Heart right ventricle (tissue), 16 donors: Measurements from ENCODE around the gene PHKG1. TPM values are rescaled to one million over a fixed set of nuclear protein-coding genes. Genes with fewer than 3 reads are reported as not detected.
A peak's percentile ranks its signal among the peaks of the same experiment; 100 is the strongest.
"Not testable (repeated sequence)": the region's sequence is repeated elsewhere in the genome, so short reads cannot be mapped to it uniquely, and the experiment has no call there.

Experiments used
- ATAC-seq, 8 donors: fragments of 200-7000 bp; cut with Tn5 transposase; one replicate each; pipeline ENCODE4 v1.9.1; 2020; ENCODE audit warnings: mild to moderate bottlenecking in 8 of 8, moderate library complexity in 8 of 8, moderate number of reproducible peaks in 1 of 8
- DNase-seq, 2 donors: peaks; one replicate each; pipeline ENCODE4 v3.0.0-alpha.2; 2020
- H3K27ac ChIP-seq, 10 donors: fragments of 200-600 bp; sonication (generic) in 2 of 10; one replicate each; pipeline versions ENCODE4 v1.5.0 to v1.8.0; 2020 to 2022; ENCODE audit warnings: mild to moderate bottlenecking in 3 of 10
- H3K27me3 ChIP-seq, 7 donors: fragments of 200-600 bp; one replicate each; pipeline ENCODE4 v1.8.0; 2021 to 2022; ENCODE audit warnings: mild to moderate bottlenecking in 2 of 7
- H3K36me3 ChIP-seq, 9 donors: fragments of 200-600 bp; sonication (generic) in 1 of 9; one replicate each; pipeline versions ENCODE4 v1.5.0 to v1.8.0; 2020 to 2022; ENCODE audit warnings: mild to moderate bottlenecking in 2 of 9
- H3K4me1 ChIP-seq, 9 donors: fragments of 200-600 bp; sonication (generic) in 1 of 9; one replicate each; pipeline versions ENCODE4 v1.5.0 to v1.8.0; 2020 to 2022; ENCODE audit warnings: mild to moderate bottlenecking in 4 of 9
- H3K4me3 ChIP-seq, 10 donors: fragments of 200-600 bp; sonication (generic) in 2 of 10; one replicate each; pipeline versions ENCODE4 v1.5.0 to v1.8.0; 2020 to 2022; ENCODE audit warnings: mild to moderate bottlenecking in 7 of 10, moderate library complexity in 2 of 10
- H3K9me3 ChIP-seq, 11 donors: fragments of 200-600 bp in 10 of 11; sonication (generic) in 2 of 11; one replicate each; pipeline versions ENCODE4 v1.5.0 to v1.8.0; 2013 to 2022; ENCODE audit warnings: mild to moderate bottlenecking in 2 of 11, control low read depth in 1 of 11, moderate library complexity in 1 of 11
- CTCF ChIP-seq, 9 donors: fragments of 200-600 bp; sonication (generic) in 2 of 9; IDR thresholded peaks; one replicate each; pipeline versions ENCODE4 v1.5.0 to v1.8.0; 2021 to 2022; ENCODE audit warnings: antibody characterized with exemption in 9 of 9, mild to moderate bottlenecking in 5 of 9, moderate library complexity in 1 of 9
- WGBS, 2 donors: extraction: QIAGEN DNeasy Blood & Tissue Kit; methylation state at CpG; one replicate each; pipeline ENCODE4 v1.1.7; 2013; ENCODE audit warnings: inconsistent platforms in 1 of 2; 5-methylcytosine and 5-hydroxymethylcytosine counted together
- intact Hi-C, 10 donors: fragments of 100-400 bp; cut with DNase I; formaldehyde crosslinking; loops; one replicate each; pipeline versions ENCODE4 v1.11.1 to v1.14.2; 2022
- polyA plus RNA-seq, 2 donors: library from polyadenylated mRNA; stranded (reverse); fragments of 200-250 nt; gene quantifications; one replicate each; pipeline ENCODE4 v1.2.3, GENCODE V29; 2013
- total RNA-seq, 10 donors: library from RNA; stranded (reverse); fragmentation: NEBNext Ultra II Directional in 3 of 10; extraction: Animal tissue kit (Norgen Biotek cat#: 25700) in 3 of 10; gene quantifications; one replicate each; pipeline versions ENCODE4 v1.2.1 to v1.2.4, GENCODE V29; 2021 to 2023
- donor health status: Arrhythmogenic right ventricular cardiomyopathy.
- donor health status: ischemic (EF 13 %, LVEDD 7.1; RV severe dilation, severe dysfunction).
- donor health status: healthy with polysubstance abuse.
- donor health status: DM: no; HTN: yes; CAD: no.
- donor health status: DM: no; HTN: no; CAD: no.
- donor health status: ischemic (EF 25% LVEDD 6.9; RV normal size, moderate dysfunction).
- donor health status: ischemic (EF 25% LVEDD 5.7; RV mildly dilated, moderate dysfunction).
- donor health status: healthy.
- donor health status: DM: yes; HTN: yes; CAD: no.
- donor health status: Ischemic cardiomyopathy.
- donor health status: ischemic (EF 35%, LVEDD 5.7; RV mildly dilated, moderate dysfunction).
- donor health status: nonischemic (EF 11% LVEDD 7.7; RV severe dilation, severe dysfunction).
- donor health status: DM: yes; HTN: yes; CAD: no.
- donor health status: PGD.
- donor health status: ischemic (EF 29% LVEDD 5.4; RV normal size, mild dysfunction).
- donor health status: nonischemic (EF 23%, LVEDD 6.1; RV moderate dilation, normal function).

Gene PHKG1
- total and polyA plus RNA-seq, 12 donors, result 2.3 to 52.2 (median 21.4) TPM

- DNase-seq (no peak), ATAC-seq (no peak)
- no peak overlapping the region for H3K4me3 ChIP-seq
- H3K36me3 ChIP-seq, result peaks cover 0 to 59% (median 51%) of the 10 kb centered on the region in 9 donors
- H3K27ac ChIP-seq, result no peak overlapping the region
- H3K4me1 ChIP-seq, result peaks cover 6 to 46% (median 22%) of the 10 kb centered on the region in 9 donors
- no peak for TF ChIP-seq CTCF (IDR thresholded peaks at IDR 0.05)
- no peaks in the 10 kb centered on the region for H3K9me3 ChIP-seq
- intact Hi-C loops, result loop anchor here in 2 of 10 donors (5.0 kb wide), 2 partner anchors 54 to 91 kb away; partner anchors contain the start of genes CHCHD2 (in 1 of the 2) and NIPSNAP2 (in 1 of the 2)
- 86 to 89% methylated on average over 9 of the region's 9 CpGs for WGBS, 2 donors
- H3K27me3 ChIP-seq, result no peaks in the 10 kb centered on the region
These were observed 39.4 kb downstream of the PHKG1 start for GRCh38 chr7:56053379-56053778.

- ATAC-seq (peak; percentile 99 to 100 (median 99)), DNase-seq (peak; percentile 98)
- WGBS, 2 donors, result 0% methylated on average over 77 to 97 of the region's 97 CpGs
- Histone ChIP-seq H3K4me1 (peaks cover 6 to 57% (median 28%) of the 10 kb centered on the region in 9 donors), H3K4me3 (peak within 1 kb of the TSS; percentile 63 to 98 (median 82)), H3K27ac (peak within 1 kb of the TSS; percentile 77 to 95 (median 91)), H3K36me3 (peaks cover 0 to 41% (median 36%) of the 10 kb centered on the region in 9 donors), H3K9me3 (no peaks in the 10 kb centered on the region), H3K27me3 (no peaks in the 10 kb centered on the region)
- no peak for TF ChIP-seq CTCF (IDR thresholded peaks at IDR 0.05)
- intact Hi-C loops, result loop anchor here in 3 of 10 donors (1.0 to 5.0 kb wide), 3 partner anchors 13 to 89 kb away; partner anchors contain the start of genes CHCHD2 (in 1 of the 3), NIPSNAP2 (in 1 of the 3) and SUMF2 (in 1 of the 3)
These were observed 41.2 kb downstream of the PHKG1 start, which contains the start of the genes CCT6A and PSPH for GRCh38 chr7:56051339-56052191. CCT6A (plus strand) TSS chr7:56051765; CDS start chr7:56051849, 84 bp downstream. PSPH (minus strand) TSS chr7:56051444; CDS start chr7:56021212, 30,232 bp downstream.

GRCh38 chr7:56051053-56051338, 41.8 kb downstream of the PHKG1 start:
- intact Hi-C loops, result loop anchor here in 3 of 10 donors (1.0 to 5.0 kb wide), 3 partner anchors 13 to 89 kb away; partner anchors contain the start of genes CHCHD2 (in 1 of the 3), NIPSNAP2 (in 1 of the 3) and SUMF2 (in 1 of the 3)
- no peak for ATAC-seq

GRCh38 chr7:56048763-56049162, 44.0 kb downstream of the PHKG1 start:
- Histone ChIP-seq H3K27ac (peak overlapping the region in 1 of 10 donors; percentile 25), H3K4me1 (peaks cover 6 to 53% (median 29%) of the 10 kb centered on the region in 9 donors), H3K36me3 (peaks cover 0 to 13% (median 10%) of the 10 kb centered on the region in 9 donors)
- H3K9me3 ChIP-seq, H3K4me3 ChIP-seq, H3K27me3 ChIP-seq, intact Hi-C loops, ATAC-seq: not testable (repeated sequence)
- peak in 1 of 2 donors; percentile 29 for DNase-seq
- WGBS, 2 donors, result 45 to 48% methylated on average over 8 of the region's 8 CpGs

More at GRCh38 chr7:56051053-56051338, 41.8 kb downstream of the PHKG1 start:
- DNase-seq, result no peak
- no peaks in the 10 kb centered on the region for H3K27me3 ChIP-seq
- peak overlapping the region; percentile 63 to 98 (median 82) for H3K4me3 ChIP-seq
- H3K36me3 ChIP-seq, result peaks cover 0 to 35% (median 30%) of the 10 kb centered on the region in 9 donors
- H3K27ac ChIP-seq, result peak overlapping the region; percentile 77 to 95 (median 91)
- TF ChIP-seq CTCF (IDR thresholded peaks at IDR 0.05), result no peak
- H3K4me1 ChIP-seq, result peaks cover 6 to 60% (median 30%) of the 10 kb centered on the region in 9 donors
- 0 to 1% methylated on average over 9 of the region's 9 CpGs for WGBS, 2 donors
- no peaks in the 10 kb centered on the region for H3K9me3 ChIP-seq
